ENCODE measurements around the gene DGKQ.

Gene DGKQ, protein sequence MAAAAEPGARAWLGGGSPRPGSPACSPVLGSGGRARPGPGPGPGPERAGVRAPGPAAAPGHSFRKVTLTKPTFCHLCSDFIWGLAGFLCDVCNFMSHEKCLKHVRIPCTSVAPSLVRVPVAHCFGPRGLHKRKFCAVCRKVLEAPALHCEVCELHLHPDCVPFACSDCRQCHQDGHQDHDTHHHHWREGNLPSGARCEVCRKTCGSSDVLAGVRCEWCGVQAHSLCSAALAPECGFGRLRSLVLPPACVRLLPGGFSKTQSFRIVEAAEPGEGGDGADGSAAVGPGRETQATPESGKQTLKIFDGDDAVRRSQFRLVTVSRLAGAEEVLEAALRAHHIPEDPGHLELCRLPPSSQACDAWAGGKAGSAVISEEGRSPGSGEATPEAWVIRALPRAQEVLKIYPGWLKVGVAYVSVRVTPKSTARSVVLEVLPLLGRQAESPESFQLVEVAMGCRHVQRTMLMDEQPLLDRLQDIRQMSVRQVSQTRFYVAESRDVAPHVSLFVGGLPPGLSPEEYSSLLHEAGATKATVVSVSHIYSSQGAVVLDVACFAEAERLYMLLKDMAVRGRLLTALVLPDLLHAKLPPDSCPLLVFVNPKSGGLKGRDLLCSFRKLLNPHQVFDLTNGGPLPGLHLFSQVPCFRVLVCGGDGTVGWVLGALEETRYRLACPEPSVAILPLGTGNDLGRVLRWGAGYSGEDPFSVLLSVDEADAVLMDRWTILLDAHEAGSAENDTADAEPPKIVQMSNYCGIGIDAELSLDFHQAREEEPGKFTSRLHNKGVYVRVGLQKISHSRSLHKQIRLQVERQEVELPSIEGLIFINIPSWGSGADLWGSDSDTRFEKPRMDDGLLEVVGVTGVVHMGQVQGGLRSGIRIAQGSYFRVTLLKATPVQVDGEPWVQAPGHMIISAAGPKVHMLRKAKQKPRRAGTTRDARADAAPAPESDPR

GRCh38 chr4:973431-974397, at the start of gene DGKQ:
DGKQ (minus strand) TSS chr4:973569; CDS start chr4:973482, 87 bp downstream.
- Histone ChIP-seq H3K4me3 (peak within 1 kb of the TSS; percentile 54 to 82 (median 72)), H3K27ac (peak within 1 kb of the TSS in 18 of 21 experiments; percentile 2 to 80 (median 50))

DNA sequence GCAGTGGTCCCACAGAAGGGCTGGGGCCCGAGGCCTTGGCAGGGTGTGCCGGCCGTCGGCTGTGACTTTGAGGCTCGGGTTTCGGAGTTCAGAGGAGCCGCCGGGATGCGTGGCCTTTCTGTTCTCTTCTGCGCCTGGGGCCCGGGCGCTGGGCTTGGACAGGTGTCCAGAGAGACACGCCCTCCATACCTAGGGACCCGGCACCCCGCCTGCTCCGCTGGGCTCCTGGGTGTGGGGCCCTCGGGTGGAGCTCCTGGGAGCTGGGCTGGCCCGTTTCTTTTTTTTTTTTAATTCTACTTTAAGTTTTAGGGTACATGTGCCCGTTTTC, 49.3 kb upstream of the DGKQ start:
- Histone ChIP-seq H3K27ac (no peak overlapping the region), H3K4me3 (no peak overlapping the region)

DNA sequence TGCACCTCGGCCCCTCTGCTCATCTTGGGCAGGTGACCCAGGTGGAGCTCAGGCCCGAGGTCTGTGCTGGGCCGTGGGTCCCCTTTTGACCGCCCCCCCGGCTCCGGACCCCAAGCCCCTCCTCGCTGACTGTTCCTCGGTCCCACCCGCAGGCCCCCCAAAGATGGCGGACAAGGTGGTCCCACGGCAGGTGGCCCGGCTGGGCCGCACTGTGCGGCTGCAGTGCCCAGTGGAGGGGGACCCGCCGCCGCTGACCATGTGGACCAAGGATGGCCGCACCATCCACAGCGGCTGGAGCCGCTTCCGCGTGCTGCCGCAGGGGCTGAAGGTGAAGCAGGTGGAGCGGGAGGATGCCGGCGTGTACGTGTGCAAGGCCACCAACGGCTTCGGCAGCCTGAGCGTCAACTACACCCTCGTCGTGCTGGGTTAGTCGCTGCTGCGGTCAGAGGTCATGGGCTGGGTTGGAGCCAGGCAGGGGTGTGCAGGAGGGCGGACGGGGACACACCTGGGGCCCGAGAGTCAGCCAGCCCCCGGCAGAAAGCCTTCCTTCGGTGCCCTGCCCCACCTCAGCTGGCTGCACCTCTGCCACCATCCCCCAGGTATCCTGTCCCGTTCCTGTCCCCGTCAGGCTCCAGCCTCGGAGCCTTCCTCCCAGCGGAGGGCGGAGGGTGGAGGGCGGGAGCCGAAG, 48.8 kb upstream of the DGKQ start:
- Histone ChIP-seq H3K27ac (no peak overlapping the region), H3K4me3 (no peak overlapping the region)

GRCh38 chr4:1021386-1022050, 48.1 kb upstream of the DGKQ start:
- Histone ChIP-seq H3K4me3 (no peak overlapping the region), H3K27ac (no peak overlapping the region)

DNA sequence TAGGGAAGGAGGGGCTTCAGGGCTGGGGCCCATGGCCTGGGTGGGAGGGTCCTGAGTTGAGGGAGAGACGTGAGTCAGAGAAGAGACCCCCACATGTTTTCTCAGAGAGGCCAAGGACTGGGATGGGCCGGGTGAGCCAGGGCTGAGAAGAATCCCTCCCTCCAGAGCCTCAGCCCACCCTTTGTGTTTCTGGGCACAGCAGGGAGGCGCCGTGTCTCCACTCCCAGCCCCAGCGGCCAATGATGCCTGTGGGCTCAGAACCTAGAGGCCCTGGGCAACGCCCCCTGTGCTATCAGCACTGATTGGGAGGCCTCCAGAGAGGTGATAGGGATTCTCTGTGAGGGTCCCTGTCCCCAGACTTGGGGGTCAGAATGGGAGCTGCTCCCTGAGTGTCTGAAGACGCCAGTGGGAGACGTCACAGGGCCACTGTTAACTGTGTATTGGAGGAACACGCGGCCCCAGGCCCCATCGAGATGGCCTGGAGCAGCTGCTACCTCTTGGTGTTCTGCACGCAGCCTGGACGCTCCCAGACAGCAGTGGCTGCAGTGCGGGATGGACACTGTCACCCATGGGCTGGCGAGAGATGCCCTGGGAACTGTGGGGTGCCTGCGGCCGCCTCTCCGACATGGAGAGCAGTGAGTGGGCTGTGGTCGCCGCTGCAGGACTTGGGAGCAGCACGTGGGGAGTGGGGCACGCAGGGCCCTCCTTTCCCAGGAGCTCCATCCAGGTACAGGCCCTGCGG, 46.5 kb upstream of the DGKQ start:
- H3K27ac ChIP-seq, result no peak overlapping the region
- H3K4me3 ChIP-seq, result no peak overlapping the region

- no peak overlapping the region for H3K27ac ChIP-seq
- H3K4me3 ChIP-seq, result no peak overlapping the region
These were observed 46.0 kb upstream of the DGKQ start for GRCh38 chr4:1019320-1019719.

DNA sequence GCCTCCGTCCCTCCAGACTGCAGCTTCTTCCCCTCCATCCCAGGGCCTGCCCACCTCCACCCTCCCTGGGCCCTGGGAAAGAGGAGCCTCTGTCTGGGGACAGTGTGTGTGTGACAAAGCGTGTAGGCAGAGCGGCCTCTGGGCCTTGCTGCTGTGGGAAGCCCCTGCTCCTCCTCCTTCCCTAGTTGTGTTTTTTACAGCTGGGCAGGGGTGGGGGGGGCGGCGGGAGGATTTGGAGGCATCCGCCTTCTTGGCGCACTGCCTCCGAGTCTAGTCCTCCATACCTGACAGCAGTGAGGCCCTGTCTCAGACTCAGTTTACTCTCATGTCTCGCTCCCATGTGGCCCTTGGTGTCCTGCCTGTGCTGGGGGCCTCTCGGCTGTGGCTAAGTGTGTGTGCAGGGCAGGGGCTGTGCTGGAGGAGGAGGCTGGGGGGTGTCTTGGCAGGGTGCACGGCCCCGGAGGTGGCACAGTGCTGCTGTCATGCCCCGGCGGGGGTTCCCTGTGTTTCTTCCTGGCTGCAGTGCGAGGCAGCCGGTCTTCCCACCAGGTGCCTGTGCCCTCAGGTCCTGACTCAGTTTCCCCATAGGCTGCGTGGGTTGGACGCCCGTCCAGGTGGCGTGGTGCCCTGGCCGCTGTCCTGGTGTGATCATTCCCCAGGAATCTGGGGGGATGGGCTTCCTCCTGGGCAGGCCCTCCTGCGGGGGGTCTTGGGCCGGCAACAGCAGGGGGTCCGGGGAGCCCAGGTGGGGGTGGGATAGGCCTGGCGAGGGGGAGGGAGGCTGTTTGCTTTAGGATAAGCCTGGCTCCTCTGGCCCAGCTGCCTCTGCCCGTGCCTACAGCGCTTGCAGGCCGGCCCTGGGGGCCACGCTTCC, 45.0 kb upstream of the DGKQ start:
- Histone ChIP-seq H3K4me3 (no peak overlapping the region), H3K27ac (no peak overlapping the region)

- H3K4me3 ChIP-seq, result no peak overlapping the region
- no peak overlapping the region for H3K27ac ChIP-seq
These were observed 44.3 kb upstream of the DGKQ start for GRCh38 chr4:1017706-1018105.

DNA sequence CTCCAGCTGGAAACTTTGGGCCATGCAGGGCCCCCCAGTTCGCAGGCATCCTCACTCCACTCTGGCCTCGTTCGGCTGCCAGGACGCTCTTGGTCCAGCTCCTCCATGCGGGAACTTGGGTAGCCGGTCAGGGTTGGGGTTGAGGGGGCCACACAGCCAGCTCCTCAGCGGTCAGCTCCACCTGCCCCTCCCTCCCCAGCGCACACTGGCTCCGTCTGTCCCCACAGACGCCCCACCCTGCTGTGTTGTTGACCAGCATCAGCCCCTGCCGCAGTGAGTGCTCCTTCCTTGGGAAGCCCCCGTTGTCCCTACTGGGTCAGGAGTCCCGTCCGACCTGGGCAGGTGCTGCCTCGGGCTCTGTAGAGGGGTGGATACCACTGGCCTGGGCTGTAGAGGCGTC, 43.8 kb upstream of the DGKQ start:
- Histone ChIP-seq H3K27ac (no peak overlapping the region), H3K4me3 (no peak overlapping the region)

- H3K4me3 ChIP-seq, result no peak overlapping the region
- no peak overlapping the region for H3K27ac ChIP-seq
These were observed 42.4 kb upstream of the DGKQ start for GRCh38 chr4:1015746-1016145.

DNA sequence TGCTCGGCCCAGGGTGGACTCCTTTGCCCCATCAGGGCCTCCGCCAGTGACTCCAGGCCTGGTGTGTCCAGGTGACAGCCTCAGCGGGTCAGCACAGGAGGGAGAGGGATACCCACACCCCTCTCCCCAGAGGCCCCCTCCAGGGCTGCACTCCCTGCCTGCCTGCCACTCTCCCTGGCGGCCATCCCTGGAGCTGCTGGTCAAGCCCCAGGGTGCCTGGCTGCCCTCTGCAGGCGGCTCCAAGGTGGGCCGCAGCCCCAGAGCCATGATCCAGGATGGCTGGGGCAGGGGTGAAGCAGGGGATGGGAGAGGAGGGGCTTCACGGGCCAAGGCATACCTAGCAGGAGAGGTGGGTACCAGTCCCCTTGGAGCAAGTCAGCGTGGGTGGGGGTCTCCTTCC, 41.8 kb upstream of the DGKQ start:
- no peak overlapping the region for H3K4me3 ChIP-seq
- H3K27ac ChIP-seq, result no peak overlapping the region

DNA sequence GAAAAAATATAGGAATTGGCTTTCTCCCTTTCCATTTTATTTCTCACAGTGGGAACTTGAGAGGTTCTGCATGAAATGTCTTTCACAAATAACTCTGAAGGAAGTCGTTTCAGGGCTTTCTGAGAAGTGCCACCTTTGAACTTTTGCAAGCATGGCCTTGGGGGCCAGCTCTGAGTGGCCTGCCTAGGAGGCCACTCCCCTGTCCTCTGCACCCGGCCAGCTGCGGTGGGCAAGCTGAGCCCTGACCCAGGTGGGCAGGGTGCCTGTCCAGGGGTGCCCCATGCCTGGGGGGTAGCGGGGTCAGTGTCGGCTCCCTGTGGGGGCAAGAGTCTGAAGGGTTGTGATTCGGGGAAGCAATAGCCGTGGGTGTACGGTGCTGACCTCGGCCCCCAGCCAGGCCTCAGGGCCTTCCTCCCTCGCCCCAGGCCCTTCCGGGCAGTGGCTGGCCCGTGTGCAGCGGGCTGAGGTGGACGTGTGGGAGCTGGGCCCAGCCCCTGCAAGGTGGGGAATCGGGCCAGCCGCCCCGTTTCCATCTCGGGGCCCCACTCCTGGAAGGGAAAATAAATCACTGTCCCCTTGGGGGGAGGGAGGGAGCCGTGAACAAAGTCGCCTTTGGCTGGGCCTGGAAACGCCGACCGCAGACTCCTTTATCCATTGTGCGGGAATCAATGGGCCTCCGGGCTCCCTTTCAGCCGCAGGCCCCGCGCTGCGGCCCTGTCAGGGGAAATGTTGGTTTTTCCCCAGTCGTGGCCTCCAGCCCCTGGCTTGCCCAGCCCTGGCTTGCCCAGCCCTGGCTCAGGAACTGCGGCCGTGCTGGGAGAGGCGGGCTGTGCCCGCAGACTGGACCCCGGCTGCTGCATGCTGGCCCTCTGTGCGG, 41.2 kb upstream of the DGKQ start:
- no peak overlapping the region for H3K27ac ChIP-seq
- H3K4me3 ChIP-seq, result no peak overlapping the region

- Histone ChIP-seq H3K4me3 (no peak overlapping the region), H3K27ac (no peak overlapping the region)
These were observed 40.1 kb upstream of the DGKQ start for GRCh38 chr4:1013225-1014073.

DNA sequence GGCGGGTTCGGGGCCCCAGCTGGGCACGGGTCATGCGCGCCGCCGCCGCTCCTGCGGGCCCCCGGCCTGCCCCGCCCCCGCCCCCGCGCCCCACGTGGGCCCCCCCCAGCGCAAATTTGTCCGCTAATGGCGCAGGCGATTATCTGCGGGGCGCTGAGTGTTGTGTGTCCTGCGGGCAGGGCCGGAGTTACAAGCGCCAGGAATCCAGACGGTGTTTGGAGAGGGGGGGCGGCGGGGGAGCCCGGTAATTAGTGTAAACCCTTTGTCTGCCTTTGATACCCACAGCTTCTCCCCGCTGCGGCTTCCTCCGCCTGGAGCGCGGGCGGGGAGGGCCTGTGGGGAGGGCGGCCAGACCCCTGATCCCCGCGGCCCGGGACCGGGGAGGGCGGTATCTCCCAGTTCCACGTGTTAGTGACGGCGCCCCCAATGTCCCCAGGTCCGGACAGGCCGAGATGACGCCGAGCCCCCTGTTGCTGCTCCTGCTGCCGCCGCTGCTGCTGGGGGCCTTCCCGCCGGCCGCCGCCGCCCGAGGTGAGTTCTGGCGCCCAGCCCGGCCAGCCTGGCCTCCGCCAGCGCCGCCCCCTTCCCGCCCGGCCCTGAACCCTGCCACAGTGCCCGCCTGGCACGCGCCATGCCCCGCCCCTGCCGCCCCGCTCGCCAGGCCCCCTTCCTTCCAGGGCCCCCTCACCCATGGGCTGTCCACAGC, 38.8 kb upstream of the DGKQ start:
- Histone ChIP-seq H3K4me3 (peak overlapping the region; percentile 30 to 49 (median 38)), H3K27ac (peak overlapping the region in 6 of 21 experiments; percentile 18 to 57 (median 35))

DNA sequence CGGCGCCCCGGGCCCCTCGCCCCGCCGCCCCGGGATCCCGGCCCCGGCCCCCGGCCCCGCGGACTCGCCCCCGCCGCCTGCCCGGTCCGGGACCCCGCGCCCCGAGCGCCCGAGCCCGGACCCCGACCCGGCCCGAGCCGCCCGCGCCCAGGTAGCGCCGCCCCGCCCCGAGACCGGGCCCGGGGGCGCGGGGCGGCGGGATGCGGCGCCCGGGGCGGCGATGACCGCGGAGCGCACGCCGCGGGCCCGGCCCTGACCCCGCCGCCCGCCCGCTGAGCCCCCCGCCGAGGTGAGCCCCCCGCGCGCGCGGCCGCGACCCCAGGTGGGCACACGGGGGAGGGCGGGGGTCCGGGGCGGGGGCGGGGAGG, 38.3 kb upstream of the DGKQ start:
- H3K27ac ChIP-seq, result no peak overlapping the region

More for the DNA sequence above, 38.3 kb upstream of the DGKQ start:
- H3K4me3 ChIP-seq, result peak overlapping the region in 4 of 7 experiments; percentile 39 to 57 (median 49)
